HG03457 (cell line): Measurements from ENCODE around the gene ANTXR2.
"Not testable (repeated sequence)": the region's sequence is repeated elsewhere in the genome, so short reads cannot be mapped to it uniquely, and the experiment has no call there.

Source experiments
- ATAC-seq: cut with Tn5 transposase; IDR thresholded peaks from one replicate; pipeline ENCODE4 v1.9.1; 2021; ENCODE audit warnings: moderate number of reproducible peaks; ENCODE audit not compliant: unreplicated experiment

Gene ANTXR2

GRCh38 chr4:80029364-80029763 is 43.7 kb downstream of the ANTXR2 start:
- ATAC-seq, result no peak

DNA sequence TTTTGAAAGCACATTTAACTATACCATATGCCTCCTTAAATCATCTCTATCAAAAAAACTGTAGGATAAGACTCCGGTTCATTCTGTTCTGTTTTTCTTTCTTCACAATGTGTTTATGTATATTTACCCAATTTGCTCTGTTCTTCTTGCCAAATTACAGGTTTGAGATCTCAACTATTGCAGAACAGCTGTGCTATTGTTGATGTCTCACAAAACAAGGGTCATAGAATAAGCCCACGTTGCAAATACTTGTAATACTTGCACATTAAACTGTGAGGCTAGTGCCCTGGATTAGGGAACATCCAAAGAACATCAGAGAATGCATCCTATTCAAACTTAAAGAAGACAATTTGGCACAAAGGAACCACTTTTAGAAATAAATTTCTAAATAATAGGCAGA is 45.4 kb downstream of the ANTXR2 start:
- no peak for ATAC-seq

GRCh38 chr4:80026100-80026499 is 46.9 kb downstream of the ANTXR2 start:
- ATAC-seq, result no peak

- no peak for ATAC-seq
These were observed 48.7 kb downstream of the ANTXR2 start for GRCh38 chr4:80024335-80024734.

DNA sequence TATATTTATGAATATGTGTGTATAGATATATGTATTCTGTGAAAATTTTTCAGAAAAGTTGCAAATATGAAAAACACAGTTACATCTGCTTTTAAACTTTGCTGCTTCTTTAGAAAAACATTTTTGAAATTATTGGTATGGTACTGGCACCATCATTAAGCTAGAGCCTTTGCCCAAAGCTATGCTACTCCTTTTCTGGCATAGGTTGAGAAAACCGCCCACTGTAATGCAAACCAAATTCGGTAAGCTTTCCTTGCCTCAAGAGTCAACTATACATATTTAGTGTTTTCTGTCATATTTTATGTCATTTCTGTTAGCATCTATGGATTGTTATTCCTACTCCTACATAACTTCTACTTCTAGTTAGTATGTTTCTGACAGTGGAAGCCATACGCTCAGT is 50.7 kb downstream of the ANTXR2 start:
- no peak for ATAC-seq

DNA sequence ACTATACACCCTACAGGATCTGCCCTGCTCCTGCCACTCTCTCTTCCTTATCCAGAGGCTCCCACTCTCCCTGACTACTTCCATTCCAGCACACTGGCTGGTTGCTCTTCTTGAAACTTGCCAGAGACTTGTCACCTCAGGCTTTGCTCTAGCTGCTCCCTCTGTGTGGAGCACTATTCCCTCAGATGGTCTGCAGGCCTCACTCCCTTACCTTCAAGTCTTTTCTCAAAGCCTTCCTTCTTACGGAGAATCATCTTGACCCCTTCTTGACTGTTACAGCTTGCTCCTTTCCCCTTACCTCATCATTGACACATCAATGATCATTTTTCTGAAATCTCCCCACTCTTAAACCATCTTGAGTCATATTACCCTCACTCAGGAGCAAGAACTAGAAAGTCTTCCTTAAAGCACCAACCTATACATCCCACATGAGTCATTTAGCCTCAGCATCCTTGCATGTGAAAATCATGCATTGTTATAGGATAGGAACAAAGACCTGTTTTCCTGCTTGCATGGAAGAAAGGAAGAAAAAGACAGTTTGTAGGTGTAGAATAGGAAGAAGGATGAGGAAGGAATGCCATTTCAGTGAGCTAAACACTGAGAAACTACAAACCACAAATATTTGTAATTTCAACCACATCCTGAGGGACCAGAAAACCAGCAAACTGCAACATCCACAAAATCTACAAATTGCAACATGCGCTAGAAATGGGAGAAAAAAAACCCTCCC is 55.7 kb downstream of the ANTXR2 start:
- peak; percentile 68 for ATAC-seq

- no peak for ATAC-seq
These were observed 56.5 kb downstream of the ANTXR2 start for GRCh38 chr4:80016506-80016905.

GRCh38 chr4:80015407-80016189 is 57.4 kb downstream of the ANTXR2 start:
- no peak for ATAC-seq

GRCh38 chr4:80014531-80014930 is 58.5 kb downstream of the ANTXR2 start:
- ATAC-seq, result no peak

DNA sequence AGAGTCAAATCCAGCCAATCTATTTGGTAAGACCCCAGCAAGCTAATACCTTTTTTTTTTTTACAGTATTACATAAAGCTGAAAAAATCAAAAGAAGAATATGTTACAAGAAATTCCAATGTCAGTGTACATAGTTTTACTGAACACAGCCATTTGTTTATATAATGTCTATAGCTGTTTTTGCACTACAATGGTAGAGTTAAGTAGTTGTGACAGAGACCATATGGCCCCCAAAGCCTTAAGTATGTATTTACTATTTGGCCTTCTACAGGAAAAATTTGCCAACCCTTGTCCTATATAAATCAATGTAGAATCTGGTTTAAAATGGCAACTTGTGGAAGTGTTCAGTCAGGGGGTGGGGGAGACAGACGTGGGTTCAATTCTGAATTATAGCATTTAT is 60.7 kb downstream of the ANTXR2 start:
- ATAC-seq, result no peak

GRCh38 chr4:80011636-80012236 is 61.3 kb downstream of the ANTXR2 start:
- ATAC-seq, result no peak

DNA sequence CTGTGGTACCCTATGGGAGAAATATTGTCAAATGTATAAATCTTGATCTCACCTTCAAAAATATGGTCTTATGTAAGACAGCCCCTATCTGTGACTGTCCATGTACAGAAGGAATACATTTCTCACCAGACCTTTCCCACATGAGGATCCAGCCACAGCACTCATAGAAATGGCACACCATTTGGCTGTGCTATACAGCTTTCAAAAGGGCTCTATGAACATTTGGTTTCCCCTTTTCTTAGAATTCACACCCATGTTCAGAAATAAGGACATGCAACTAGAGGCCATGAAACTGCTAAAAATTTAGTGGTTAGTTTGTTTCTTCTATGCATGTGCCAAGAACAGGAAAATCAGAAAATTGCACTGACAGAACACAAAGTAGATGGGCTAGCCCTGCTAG is 62.7 kb downstream of the ANTXR2 start:
- ATAC-seq, result no peak

DNA sequence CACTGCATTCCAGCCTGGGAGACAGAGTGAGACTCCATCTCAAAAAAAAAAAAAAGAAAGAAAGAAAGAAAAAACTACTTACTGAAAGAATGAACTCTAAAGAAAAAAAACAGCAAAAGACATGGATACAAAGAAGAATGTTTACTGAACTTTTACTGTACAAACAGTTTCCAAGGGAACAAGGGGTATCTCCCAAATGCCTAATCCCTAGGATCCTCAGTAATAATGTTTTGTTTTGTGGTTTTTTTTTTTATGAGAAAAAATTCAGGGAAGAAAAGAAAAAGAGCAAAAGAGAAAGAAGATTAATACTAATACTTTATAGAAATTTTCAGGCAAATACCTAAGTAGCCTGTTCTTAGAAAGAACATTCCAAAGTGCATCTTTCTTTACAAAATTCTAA is 63.2 kb downstream of the ANTXR2 start:
- ATAC-seq, result no peak

- no peak for ATAC-seq
These were observed 64.1 kb downstream of the ANTXR2 start for GRCh38 chr4:80008971-80009370.

DNA sequence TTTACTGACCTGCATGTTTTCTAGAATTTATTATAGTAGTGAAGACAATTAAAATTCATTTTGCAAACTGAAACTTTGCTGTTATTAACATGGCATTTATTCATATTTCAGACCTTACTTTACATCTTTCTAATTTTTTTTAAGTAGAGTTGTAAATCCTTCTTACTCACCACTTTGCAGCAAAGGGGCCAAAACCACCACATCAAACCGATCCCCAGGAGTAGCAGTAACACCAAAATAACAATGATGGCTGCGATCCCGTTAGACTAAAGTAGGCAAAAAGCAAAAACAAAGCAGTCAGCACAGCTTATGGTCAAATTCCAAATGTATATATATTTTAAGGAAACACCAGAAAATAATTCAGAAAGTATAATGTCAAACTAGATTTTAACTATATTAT is 64.7 kb downstream of the ANTXR2 start:
- no peak for ATAC-seq

DNA sequence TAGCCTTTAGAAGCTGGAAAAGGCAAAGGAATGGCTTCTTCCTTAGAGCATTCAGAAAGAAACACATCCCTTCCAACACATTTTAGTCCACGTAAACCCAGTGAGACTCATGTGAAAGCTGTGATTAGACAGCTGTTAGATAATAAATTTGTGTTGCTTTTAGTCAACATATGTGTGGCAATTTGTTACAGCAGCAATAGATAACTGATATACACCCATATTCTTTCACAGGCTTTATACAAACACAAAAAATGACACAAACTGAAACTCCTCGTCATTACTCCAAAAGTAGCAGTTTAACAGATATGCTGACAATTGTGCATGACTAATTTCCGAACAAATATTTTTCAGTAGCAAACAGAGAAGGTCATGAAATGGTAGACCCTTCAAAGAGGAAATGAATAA is 65.3 kb downstream of the ANTXR2 start:
- ATAC-seq, result peak; percentile 92

- no peak for ATAC-seq
These were observed 65.9 kb downstream of the ANTXR2 start for GRCh38 chr4:80006935-80007744.

- ATAC-seq, result no peak
These were observed 67.2 kb downstream of the ANTXR2 start for GRCh38 chr4:80005863-80006262.

DNA sequence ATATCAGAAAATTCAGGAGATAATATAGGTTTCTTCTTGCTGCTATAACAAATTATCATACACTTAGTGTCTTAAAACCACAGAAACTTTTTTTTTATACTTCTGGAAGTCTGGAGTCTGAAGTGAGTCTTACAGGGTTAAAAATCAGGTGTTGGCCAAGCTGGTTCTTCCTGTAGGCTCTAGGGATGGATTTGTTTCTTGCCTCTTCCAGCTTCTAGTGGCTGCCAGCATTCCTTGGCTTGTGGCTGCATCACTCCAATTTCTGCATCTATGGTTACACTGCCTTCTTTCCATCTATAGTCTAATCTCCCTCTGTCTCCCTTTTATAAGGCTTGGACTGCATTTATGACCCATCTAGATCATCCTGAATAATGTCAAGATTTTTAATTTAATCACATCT is 68.7 kb downstream of the ANTXR2 start:
- ATAC-seq, result no peak

GRCh38 chr4:80002559-80002958 is 70.5 kb downstream of the ANTXR2 start:
- ATAC-seq, result not testable (repeated sequence)

GRCh38 chr4:79999048-79999447 is 74.0 kb downstream of the ANTXR2 start:
- not testable (repeated sequence) for ATAC-seq
